ENCODE results near the gene KATNA1.

The KATNA1 gene

GRCh38 chr6:149545258-149545753 lies 103.2 kb downstream of the KATNA1 start:
- peak; percentile 18 to 30 for DNase-seq (ENCODE audit: low read depth in 2 of 2, low spot score in 1 of 2)

Data from stimulated activated CD8-positive, alpha-beta memory T cell treated with anti-CD3 and anti-CD28 coated beads, Interleukin-4, amount 100 ng/mL, for 4 hours (primary cell).